ENCODE results near the gene GRB7.

Gene GRB7

GRCh38 chr17:39719563-39720355 is 18.0 kb upstream of the GRB7 start:
- Histone ChIP-seq H3K9me3 (ENCODE audit: insufficient read depth, low read length) (no peaks in the 10 kb centered on the region), H2AFZ (ENCODE audit: low read depth, low read length, severe bottlenecking) (no peak overlapping the region), H3K27me3 (ENCODE audit: low read length) (no peaks in the 10 kb centered on the region), H3K4me2 (ENCODE audit: low read depth, low read length, poor library complexity, severe bottlenecking) (no peak overlapping the region), H3K79me2 (ENCODE audit: insufficient read depth, low read length) (no peaks in the 10 kb centered on the region), H3K27ac (ENCODE audit: low read depth, low read length) (no peak overlapping the region), H3K9ac (ENCODE audit: low read length) (no peak overlapping the region), H3K4me3 (ENCODE audit: insufficient read depth, low read length, poor library complexity, severe bottlenecking) (no peak overlapping the region), H4K20me1 (ENCODE audit: low read depth, low read length) (no peaks in the 10 kb centered on the region), H3F3A (ENCODE audit: insufficient read depth) (no peaks in the 10 kb centered on the region), H3K36me3 (ENCODE audit: low read length) (no peaks in the 10 kb centered on the region), H3K9me2 (replicated peaks; ENCODE audit: insufficient read depth, low read length) (no peaks in the 10 kb centered on the region)
- TF ChIP-seq, protein P1, sequence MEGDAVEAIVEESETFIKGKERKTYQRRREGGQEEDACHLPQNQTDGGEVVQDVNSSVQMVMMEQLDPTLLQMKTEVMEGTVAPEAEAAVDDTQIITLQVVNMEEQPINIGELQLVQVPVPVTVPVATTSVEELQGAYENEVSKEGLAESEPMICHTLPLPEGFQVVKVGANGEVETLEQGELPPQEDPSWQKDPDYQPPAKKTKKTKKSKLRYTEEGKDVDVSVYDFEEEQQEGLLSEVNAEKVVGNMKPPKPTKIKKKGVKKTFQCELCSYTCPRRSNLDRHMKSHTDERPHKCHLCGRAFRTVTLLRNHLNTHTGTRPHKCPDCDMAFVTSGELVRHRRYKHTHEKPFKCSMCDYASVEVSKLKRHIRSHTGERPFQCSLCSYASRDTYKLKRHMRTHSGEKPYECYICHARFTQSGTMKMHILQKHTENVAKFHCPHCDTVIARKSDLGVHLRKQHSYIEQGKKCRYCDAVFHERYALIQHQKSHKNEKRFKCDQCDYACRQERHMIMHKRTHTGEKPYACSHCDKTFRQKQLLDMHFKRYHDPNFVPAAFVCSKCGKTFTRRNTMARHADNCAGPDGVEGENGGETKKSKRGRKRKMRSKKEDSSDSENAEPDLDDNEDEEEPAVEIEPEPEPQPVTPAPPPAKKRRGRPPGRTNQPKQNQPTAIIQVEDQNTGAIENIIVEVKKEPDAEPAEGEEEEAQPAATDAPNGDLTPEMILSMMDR (IDR thresholded peaks at IDR 0.05; ENCODE audit: insufficient read depth, low read length, poor library complexity, severe bottlenecking), result no peak
- TF ChIP-seq EZH2phosphoT487 (conservative IDR thresholded peaks at IDR 0.05; ENCODE audit: low read length), result no peak

- Histone ChIP-seq H3K79me2 (ENCODE audit: insufficient read depth, low read length) (no peaks in the 10 kb centered on the region), H3K9me2 (replicated peaks; ENCODE audit: insufficient read depth, low read length) (no peaks in the 10 kb centered on the region), H3K27ac (ENCODE audit: low read depth, low read length) (no peak overlapping the region), H3K9ac (ENCODE audit: low read length) (no peak overlapping the region), H3K27me3 (ENCODE audit: low read length) (no peaks in the 10 kb centered on the region), H3K36me3 (ENCODE audit: low read length) (no peaks in the 10 kb centered on the region), H3F3A (ENCODE audit: insufficient read depth) (no peaks in the 10 kb centered on the region), H3K4me3 (ENCODE audit: insufficient read depth, low read length, poor library complexity, severe bottlenecking) (no peak overlapping the region), H4K20me1 (ENCODE audit: low read depth, low read length) (no peaks in the 10 kb centered on the region), H3K9me3 (ENCODE audit: insufficient read depth, low read length) (no peaks in the 10 kb centered on the region), H3K4me2 (ENCODE audit: low read depth, low read length, poor library complexity, severe bottlenecking) (no peak overlapping the region), H2AFZ (ENCODE audit: low read depth, low read length, severe bottlenecking) (no peak overlapping the region)
- no peak for TF ChIP-seq EZH2phosphoT487 (conservative IDR thresholded peaks at IDR 0.05; ENCODE audit: low read length)
- TF ChIP-seq, protein P1 (IDR thresholded peaks at IDR 0.05; ENCODE audit: insufficient read depth, low read length, poor library complexity, severe bottlenecking), result no peak
Measured at GRCh38 chr17:39722104-39722503, 15.6 kb upstream of the GRB7 start.

- Histone ChIP-seq H3F3A (ENCODE audit: insufficient read depth) (no peaks in the 10 kb centered on the region), H3K9ac (ENCODE audit: low read length) (no peak overlapping the region), H3K4me3 (ENCODE audit: insufficient read depth, low read length, poor library complexity, severe bottlenecking) (no peak overlapping the region), H4K20me1 (ENCODE audit: low read depth, low read length) (no peaks in the 10 kb centered on the region), H3K27ac (ENCODE audit: low read depth, low read length) (no peak overlapping the region), H3K79me2 (ENCODE audit: insufficient read depth, low read length) (no peaks in the 10 kb centered on the region), H3K36me3 (ENCODE audit: low read length) (no peaks in the 10 kb centered on the region), H3K4me2 (ENCODE audit: low read depth, low read length, poor library complexity, severe bottlenecking) (no peak overlapping the region), H3K9me2 (replicated peaks; ENCODE audit: insufficient read depth, low read length) (no peaks in the 10 kb centered on the region), H3K27me3 (ENCODE audit: low read length) (no peaks in the 10 kb centered on the region), H3K9me3 (ENCODE audit: insufficient read depth, low read length) (no peaks in the 10 kb centered on the region), H2AFZ (ENCODE audit: low read depth, low read length, severe bottlenecking) (no peak overlapping the region)
- TF ChIP-seq EZH2phosphoT487 (conservative IDR thresholded peaks at IDR 0.05; ENCODE audit: low read length), result no peak
- TF ChIP-seq, protein P1 (IDR thresholded peaks at IDR 0.05; ENCODE audit: insufficient read depth, low read length, poor library complexity, severe bottlenecking), result no peak
Measured at GRCh38 chr17:39722965-39723848, 14.5 kb upstream of the GRB7 start.
